Measurements from ENCODE around the gene RUSC1. TPM values are rescaled to one million over a fixed set of nuclear protein-coding genes. Genes with fewer than 3 reads are reported as not detected.

Gene RUSC1
- total RNA-seq, 4 donors from 2014 or later = 33.7 to 42.2 (median 41.1) TPM

DNA sequence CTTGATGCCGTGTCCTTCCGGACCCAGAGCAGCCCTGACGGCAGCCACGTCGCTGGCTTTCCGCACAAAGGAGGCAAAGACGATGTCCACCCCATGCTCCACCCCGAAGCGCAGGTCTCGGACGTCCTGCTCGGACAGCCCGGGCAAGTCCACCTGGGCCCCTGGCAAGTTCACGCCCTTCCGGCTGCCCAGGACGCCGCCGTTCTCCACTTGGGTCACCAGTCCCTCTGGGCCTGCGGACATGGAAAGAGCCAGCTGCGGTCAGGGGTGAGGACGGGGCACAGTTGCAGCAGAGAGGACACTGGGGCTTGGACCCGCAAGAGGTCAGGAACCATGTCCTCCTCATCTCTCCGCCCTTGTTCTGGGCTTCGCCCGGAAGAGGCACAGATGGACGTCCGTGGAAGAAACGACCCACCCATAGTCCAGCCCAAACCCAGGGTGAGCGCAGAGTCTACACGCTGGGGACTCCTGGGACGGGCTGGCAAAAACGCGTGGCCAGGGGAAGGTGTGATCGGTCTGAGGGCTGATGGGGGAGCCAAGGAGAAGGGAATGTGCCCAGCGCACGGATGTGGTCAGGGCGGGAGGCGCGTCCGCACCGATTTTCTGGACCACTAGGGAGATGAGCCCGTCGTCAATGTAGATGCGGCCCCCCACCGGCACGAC, 26.0 kb upstream of the RUSC1 start:
- intact Hi-C loops (cut with DNase I; ENCODE audit: low total_unique reads) = no loop called here

DNA sequence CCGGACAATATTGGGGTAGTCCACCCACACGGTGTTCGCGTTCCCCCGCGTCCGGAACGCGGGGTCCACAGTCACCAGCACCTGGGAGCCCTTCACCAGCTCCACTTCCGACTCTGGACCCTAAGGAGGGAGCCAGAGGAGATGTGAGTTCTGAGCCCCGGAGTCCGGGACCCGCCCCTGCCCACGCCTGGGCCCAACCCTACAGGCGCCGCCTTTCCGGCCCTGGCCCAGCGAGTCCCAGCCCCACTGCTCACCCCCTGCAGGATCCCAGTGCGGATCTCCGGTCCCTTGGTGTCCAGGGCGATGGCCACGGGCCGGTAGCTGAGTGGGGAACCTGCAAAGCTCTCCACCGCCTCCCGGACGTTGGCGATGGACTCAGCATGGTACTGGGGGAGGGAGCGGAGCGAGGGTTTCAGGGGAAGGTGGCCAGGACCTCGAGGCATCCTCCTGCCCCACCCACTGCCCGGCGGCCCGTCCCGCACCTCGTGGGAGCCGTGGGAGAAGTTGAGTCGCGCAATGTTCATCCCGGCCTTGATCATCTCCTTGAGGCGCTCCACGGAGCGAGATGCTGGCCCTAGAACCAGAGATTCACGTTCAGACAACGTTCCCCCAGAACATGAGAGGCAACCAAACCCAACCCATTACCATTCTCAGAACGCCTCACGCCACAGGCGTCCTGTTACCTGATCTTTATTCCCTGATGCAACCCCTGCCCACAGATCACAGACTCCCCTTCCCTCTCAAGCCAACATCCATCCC, 25.3 kb upstream of the RUSC1 start:
- no peak overlapping the region for H3K4me3 ChIP-seq (ENCODE audit: low read depth, poor library complexity, severe bottlenecking)
- no peak for DNase-seq (ENCODE audit: low spot score in 2 of 2)
- intact Hi-C loops (cut with DNase I; ENCODE audit: low total_unique reads) = no loop called here
- no peak for TF ChIP-seq POLR2A (IDR thresholded peaks at IDR 0.05)
- TF ChIP-seq, protein P1, sequence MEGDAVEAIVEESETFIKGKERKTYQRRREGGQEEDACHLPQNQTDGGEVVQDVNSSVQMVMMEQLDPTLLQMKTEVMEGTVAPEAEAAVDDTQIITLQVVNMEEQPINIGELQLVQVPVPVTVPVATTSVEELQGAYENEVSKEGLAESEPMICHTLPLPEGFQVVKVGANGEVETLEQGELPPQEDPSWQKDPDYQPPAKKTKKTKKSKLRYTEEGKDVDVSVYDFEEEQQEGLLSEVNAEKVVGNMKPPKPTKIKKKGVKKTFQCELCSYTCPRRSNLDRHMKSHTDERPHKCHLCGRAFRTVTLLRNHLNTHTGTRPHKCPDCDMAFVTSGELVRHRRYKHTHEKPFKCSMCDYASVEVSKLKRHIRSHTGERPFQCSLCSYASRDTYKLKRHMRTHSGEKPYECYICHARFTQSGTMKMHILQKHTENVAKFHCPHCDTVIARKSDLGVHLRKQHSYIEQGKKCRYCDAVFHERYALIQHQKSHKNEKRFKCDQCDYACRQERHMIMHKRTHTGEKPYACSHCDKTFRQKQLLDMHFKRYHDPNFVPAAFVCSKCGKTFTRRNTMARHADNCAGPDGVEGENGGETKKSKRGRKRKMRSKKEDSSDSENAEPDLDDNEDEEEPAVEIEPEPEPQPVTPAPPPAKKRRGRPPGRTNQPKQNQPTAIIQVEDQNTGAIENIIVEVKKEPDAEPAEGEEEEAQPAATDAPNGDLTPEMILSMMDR (IDR thresholded peaks at IDR 0.05) = no peak
- 9 to 12% methylated on average over 34 to 40 of the region's 47 CpGs for WGBS, 2 donors

More for the DNA sequence above, 26.0 kb upstream of the RUSC1 start:
- H3K4me3 ChIP-seq (ENCODE audit: low read depth, poor library complexity, severe bottlenecking) = no peak overlapping the region
- DNase-seq (ENCODE audit: low spot score in 2 of 2) = no peak
- TF ChIP-seq POLR2A (IDR thresholded peaks at IDR 0.05) = no peak
- TF ChIP-seq, protein P1 (IDR thresholded peaks at IDR 0.05) = no peak
- WGBS, 2 donors = 48 to 62% methylated on average over 44 to 46 of the region's 46 CpGs

DNA sequence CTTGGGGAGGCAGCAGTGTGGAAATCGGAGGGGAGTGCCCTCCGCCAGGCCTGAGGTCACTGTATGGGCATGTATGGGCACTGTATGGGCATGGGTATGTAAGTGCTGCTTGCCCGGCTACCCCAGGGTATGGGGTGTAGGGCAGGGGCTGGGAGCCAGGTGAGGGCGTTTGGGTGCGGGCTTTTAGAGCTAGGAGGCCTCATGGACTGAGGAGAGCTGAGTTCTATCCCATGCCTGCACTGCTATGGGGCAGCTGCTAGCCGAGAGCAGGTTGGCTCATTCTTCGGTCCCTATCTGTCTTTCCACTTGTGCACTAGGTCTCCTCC, 24.8 kb upstream of the RUSC1 start:
- WGBS, 2 donors = 57 to 68% methylated on average over 4 to 7 of the region's 7 CpGs
- intact Hi-C loops (cut with DNase I; ENCODE audit: low total_unique reads) = no loop called here
- TF ChIP-seq, protein P1 (IDR thresholded peaks at IDR 0.05) = no peak
- TF ChIP-seq POLR2A (IDR thresholded peaks at IDR 0.05) = no peak
- no peak for DNase-seq (ENCODE audit: low spot score in 2 of 2)
- no peak overlapping the region for H3K4me3 ChIP-seq (ENCODE audit: low read depth, poor library complexity, severe bottlenecking)

DNA sequence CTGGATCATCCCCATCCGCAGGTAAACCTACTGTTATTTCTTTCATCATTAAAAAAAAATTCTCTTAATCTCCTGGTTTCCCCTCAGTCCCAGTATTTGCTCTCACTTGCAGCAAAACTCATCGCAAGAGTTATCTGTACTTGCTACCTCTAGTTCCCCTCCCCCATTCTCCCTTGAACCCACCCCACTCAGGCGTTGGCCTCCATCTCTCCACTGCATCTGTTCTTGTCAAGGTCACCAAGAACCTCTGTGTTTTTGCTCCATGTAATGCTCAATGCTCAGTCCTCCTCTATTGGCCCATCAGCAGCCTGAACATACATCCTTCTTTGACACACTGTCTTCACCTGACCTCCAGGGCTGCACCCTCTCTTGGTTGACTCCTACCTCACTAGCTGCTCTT, 24.0 kb upstream of the RUSC1 start:
- intact Hi-C loops (cut with DNase I; ENCODE audit: low total_unique reads) = no loop called here
- H3K4me3 ChIP-seq (ENCODE audit: low read depth, poor library complexity, severe bottlenecking) = no peak overlapping the region
- TF ChIP-seq POLR2A (IDR thresholded peaks at IDR 0.05) = no peak
- TF ChIP-seq, protein P1 (IDR thresholded peaks at IDR 0.05) = no peak
- 87 to 90% methylated on average over 3 of the region's 3 CpGs for WGBS, 2 donors
- no peak for DNase-seq (ENCODE audit: low spot score in 2 of 2)

DNA sequence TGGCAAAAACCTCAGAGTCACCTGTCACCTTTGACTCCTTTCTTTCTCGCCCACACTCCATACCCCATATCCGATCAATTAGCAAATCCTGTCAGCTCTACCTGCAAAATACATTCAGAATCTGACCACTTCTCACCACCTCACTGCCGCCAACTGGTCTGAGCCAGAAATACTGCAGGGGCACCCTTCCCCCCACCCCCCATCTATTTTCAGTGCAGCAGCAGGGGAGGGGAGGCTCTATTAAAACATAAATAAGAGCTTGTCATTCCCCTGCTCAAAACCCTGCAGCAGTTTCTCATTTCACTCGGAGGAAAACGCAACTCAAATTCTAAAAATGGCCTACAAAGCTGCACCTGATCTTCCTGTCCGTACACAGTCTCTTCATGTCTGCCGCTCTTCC, 23.3 kb upstream of the RUSC1 start:
- 75 to 77% methylated on average over 7 of the region's 7 CpGs for WGBS, 2 donors
- intact Hi-C loops (cut with DNase I; ENCODE audit: low total_unique reads) = no loop called here
- TF ChIP-seq, protein P1 (IDR thresholded peaks at IDR 0.05) = no peak
- TF ChIP-seq POLR2A (IDR thresholded peaks at IDR 0.05) = no peak
- no peak for DNase-seq (ENCODE audit: low spot score in 2 of 2)
- H3K4me3 ChIP-seq (ENCODE audit: low read depth, poor library complexity, severe bottlenecking) = no peak overlapping the region
